ENCODE results near the gene NID1. TPM values are rescaled to one million over a fixed set of nuclear protein-coding genes. Genes with fewer than 3 reads are reported as not detected.

Gene NID1
- total RNA-seq, 2 donors from 2014 or later = 28.5 to 58.0 TPM

DNA sequence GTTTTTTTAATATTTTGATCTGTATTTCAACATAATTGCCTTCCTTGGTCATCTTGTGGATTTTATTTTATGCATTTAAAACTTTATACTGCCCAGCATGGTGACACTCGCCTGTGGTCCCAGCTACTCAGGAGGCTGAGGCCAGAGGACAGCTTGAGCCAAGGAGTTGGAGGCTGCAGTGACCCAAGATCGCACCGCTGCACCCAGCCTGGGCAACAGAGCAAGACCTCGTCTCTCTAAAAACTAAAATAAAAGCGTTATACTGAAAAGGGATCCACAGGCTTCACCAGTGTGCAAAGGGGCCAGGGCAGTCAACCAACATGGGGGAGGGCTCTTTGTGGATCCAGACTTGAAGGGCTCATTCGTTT, 1.4 kb downstream of the NID1 start:
- H3K36me3 ChIP-seq (replicated peaks in 1 of 2; ENCODE audit: insufficient read depth in 1 of 2, low read depth in 2 of 2) = no peaks in the 10 kb centered on the region
- H3K9me3 ChIP-seq = no peaks in the 10 kb centered on the region
- H3K27me3 ChIP-seq = no peaks in the 10 kb centered on the region
- no peak overlapping the region for H3K4me3 ChIP-seq
- WGBS, 2 donors = 65 to 77% methylated on average over 6 of the region's 6 CpGs
- no peak for ATAC-seq
- peak overlapping the region in 2 of 4 donors; percentile 55 to 63 for H3K27ac ChIP-seq
- H3K4me1 ChIP-seq = peaks cover 21% of the 10 kb centered on the region
- intact Hi-C loops (cut with DNase I) = no loop called here
- DNase-seq = no peak
- no peak for TF ChIP-seq POLR2A (IDR thresholded peaks at IDR 0.05)
- TF ChIP-seq, protein P1, sequence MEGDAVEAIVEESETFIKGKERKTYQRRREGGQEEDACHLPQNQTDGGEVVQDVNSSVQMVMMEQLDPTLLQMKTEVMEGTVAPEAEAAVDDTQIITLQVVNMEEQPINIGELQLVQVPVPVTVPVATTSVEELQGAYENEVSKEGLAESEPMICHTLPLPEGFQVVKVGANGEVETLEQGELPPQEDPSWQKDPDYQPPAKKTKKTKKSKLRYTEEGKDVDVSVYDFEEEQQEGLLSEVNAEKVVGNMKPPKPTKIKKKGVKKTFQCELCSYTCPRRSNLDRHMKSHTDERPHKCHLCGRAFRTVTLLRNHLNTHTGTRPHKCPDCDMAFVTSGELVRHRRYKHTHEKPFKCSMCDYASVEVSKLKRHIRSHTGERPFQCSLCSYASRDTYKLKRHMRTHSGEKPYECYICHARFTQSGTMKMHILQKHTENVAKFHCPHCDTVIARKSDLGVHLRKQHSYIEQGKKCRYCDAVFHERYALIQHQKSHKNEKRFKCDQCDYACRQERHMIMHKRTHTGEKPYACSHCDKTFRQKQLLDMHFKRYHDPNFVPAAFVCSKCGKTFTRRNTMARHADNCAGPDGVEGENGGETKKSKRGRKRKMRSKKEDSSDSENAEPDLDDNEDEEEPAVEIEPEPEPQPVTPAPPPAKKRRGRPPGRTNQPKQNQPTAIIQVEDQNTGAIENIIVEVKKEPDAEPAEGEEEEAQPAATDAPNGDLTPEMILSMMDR (IDR thresholded peaks at IDR 0.05) = no peak

DNA sequence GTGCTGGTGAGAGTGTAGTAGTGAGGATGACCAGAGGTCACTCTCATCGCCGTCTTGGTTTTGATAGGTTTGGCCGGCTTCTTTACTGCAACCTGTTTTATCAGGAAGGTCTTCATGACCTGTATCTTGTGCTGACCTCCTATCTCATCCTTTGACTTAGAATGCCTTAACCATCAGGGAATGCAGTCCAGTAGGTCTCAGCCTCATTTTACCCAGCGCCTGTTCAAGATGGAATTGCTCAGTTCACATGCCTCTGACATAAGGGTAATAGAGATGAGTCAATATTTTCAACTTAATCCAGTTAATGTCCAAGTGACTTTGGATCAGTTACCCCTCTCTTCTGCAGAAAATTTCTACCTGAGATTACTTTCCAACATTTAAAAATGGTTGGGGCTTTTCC, 4.6 kb downstream of the NID1 start:
- Histone ChIP-seq H3K9me3 (no peaks in the 10 kb centered on the region), H3K27ac (no peak overlapping the region), H3K4me3 (no peak overlapping the region), H3K4me1 (peaks cover 17% of the 10 kb centered on the region), H3K27me3 (no peaks in the 10 kb centered on the region), H3K36me3 (replicated peaks in 1 of 2; ENCODE audit: insufficient read depth in 1 of 2, low read depth in 2 of 2) (no peaks in the 10 kb centered on the region)
- ATAC-seq (no peak), DNase-seq (no peak)
- TF ChIP-seq POLR2A (IDR thresholded peaks at IDR 0.05) = no peak
- TF ChIP-seq, protein P1 (IDR thresholded peaks at IDR 0.05) = no peak
- 91 to 93% methylated on average over 4 of the region's 4 CpGs for WGBS, 2 donors
- intact Hi-C loops (cut with DNase I) = no loop called here

DNA sequence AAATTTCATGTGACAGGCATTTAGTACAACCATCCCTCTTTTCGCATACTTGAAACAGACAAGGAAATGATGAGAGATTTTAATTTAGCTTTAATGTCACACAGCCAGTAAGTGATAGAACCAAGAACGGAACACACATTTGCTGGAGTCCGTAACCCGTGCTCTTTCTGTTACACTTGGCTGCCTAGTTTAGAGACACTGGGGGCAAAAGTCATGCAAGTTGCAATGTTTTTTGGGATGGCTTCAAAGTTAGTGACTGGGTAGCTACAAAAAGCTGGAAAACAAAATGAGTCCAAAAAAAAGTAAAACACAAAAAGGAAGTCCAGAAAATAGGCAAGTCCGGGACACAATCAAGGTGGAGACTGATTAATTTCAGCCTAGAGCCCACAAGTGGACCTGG, 5.9 kb downstream of the NID1 start:
- whole genome bisulfite sequencing, 2 donors = 81 to 87% methylated on average over 5 of the region's 5 CpGs
- Histone ChIP-seq H3K36me3 (replicated peaks in 1 of 2; ENCODE audit: insufficient read depth in 1 of 2, low read depth in 2 of 2) (no peaks in the 10 kb centered on the region), H3K27me3 (no peaks in the 10 kb centered on the region), H3K4me1 (peaks cover 4% of the 10 kb centered on the region), H3K9me3 (no peaks in the 10 kb centered on the region), H3K4me3 (no peak overlapping the region), H3K27ac (no peak overlapping the region)
- DNase-seq = no peak
- ATAC-seq = no peak
- TF ChIP-seq, protein P1 (IDR thresholded peaks at IDR 0.05) = no peak
- TF ChIP-seq POLR2A (IDR thresholded peaks at IDR 0.05) = no peak
- intact Hi-C loops (cut with DNase I) = no loop called here

DNA sequence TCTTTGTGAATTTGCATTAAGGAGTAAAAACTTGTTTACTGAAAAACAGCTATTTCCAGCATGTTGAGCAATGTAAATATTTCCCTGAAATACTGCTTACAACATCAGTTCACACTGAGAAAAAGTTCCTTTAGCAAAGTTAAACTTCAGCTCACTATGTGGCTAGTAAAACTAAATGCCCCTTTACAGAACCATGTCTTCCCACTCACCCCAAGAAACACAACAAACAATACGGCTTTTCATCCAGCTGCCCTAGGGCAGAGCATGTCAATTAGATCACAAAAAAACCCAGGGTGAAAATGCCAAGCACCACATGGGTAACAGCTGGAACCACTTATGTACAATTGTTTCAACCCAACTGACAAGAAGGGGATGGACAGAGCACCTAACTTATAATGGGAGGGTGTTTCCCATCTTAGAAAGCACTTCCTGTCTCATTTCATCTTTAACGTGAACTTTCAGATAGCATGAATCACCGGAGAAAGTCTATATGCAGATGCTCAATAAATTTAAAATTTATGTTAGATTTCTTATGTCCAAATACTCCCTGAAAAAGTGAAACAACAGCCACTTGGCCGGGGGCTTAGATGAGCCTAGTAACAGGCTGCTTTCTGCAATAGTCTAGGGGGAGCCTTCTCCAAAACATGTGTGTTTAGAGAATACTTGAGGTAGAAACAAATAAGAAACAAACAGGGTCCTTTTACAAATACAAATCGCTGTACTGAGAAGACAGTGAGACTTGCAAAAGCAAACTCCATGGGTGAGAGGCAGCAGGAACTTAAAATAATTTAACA, 6.6 kb downstream of the NID1 start:
- DNase-seq = no peak
- H3K4me3 ChIP-seq = no peak overlapping the region
- H3K9me3 ChIP-seq = no peaks in the 10 kb centered on the region
- no peak overlapping the region for H3K27ac ChIP-seq
- H3K36me3 ChIP-seq (replicated peaks in 1 of 2; ENCODE audit: insufficient read depth in 1 of 2, low read depth in 2 of 2) = no peaks in the 10 kb centered on the region
- H3K27me3 ChIP-seq = no peaks in the 10 kb centered on the region
- no peak for ATAC-seq
- TF ChIP-seq, protein P1 (IDR thresholded peaks at IDR 0.05) = no peak
- no peak for TF ChIP-seq POLR2A (IDR thresholded peaks at IDR 0.05)
- intact Hi-C loops (cut with DNase I) = no loop called here
- WGBS, 2 donors = 47 to 55% methylated on average over 5 of the region's 5 CpGs
- no peaks in the 10 kb centered on the region for H3K4me1 ChIP-seq

DNA sequence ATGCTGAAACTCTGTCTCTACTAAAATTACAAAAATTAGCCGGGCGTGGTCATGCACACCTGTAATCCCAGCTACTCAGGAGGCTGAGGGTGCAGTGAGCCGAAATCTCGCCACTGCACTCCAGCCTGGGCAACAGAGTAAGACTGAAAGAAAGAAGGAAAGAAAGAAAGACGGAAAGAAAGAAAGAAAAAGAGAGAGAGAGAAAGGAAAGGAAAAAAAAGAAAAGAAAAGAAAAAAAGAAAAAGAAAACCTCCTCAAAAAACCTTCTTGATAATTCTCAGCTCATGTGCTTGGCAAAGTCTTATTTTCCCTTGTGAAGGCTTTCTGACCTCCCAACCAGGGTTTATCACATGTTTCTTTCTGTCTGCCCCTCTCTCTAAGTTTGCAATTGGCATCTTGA, 7.3 kb downstream of the NID1 start:
- intact Hi-C loops (cut with DNase I) = no loop called here
- no peak for DNase-seq
- WGBS, 2 donors = 84 to 87% methylated on average over 5 of the region's 5 CpGs

More for the DNA sequence above, 7.3 kb downstream of the NID1 start:
- H3K36me3 ChIP-seq (replicated peaks in 1 of 2; ENCODE audit: insufficient read depth in 1 of 2, low read depth in 2 of 2) = no peaks in the 10 kb centered on the region
- no peaks in the 10 kb centered on the region for H3K4me1 ChIP-seq
- H3K4me3 ChIP-seq = no peak overlapping the region
- no peaks in the 10 kb centered on the region for H3K9me3 ChIP-seq
- TF ChIP-seq, protein P1 (IDR thresholded peaks at IDR 0.05) = no peak
- TF ChIP-seq POLR2A (IDR thresholded peaks at IDR 0.05) = no peak
- no peaks in the 10 kb centered on the region for H3K27me3 ChIP-seq
- no peak overlapping the region for H3K27ac ChIP-seq
- ATAC-seq = no peak
